ENCODE measurements around the gene TSPAN14.
"Not testable (repeated sequence)": the region's sequence is repeated elsewhere in the genome, so short reads cannot be mapped to it uniquely, and the experiment has no call there.

The TSPAN14 gene

DNA sequence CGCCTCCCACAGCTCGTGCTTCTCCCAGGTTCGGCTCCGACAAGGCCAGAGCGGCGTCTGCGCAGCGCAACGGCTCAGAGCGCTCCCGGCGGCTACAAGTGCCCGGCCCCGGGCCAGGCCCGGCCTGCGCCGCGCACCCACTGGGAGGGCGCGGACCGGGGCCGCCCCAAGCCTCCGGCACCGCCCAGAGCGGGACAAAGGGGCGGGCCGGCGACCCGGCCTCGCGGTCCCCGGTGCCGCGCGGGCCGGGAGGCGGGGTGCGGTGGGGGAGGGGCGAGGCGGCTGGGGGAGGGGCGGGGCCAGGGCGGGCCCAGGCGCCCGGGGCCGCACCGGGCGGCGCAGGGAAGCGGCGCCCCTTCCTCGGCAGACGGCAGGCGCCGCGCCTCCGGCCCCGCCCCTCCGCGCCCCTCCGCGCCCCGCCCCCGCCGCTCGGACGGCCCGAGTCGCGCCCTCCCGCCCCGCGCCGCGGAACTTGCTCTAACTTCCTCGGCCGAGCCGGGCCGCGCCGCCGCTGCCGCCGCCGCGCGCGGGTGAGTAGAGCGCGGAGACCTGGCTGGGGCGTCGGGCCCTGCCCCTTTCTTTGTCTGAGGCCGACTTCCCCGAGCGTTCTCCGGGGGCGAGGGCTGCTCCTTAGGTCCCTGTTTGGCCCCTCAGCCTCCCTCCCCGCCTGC, at the start of gene TSPAN14:
Gene TSPAN14 (plus strand): TSS at position 469 of the 671 bp plus-strand sequence. CDS start 34,924 bp downstream, outside the sequence.
- peak; percentile 46 for DNase-seq (ENCODE audit: low read depth)

GRCh38 chr10:80405035-80405434, 49.1 kb upstream of the TSPAN14 start:
- DNase-seq (ENCODE audit: low read depth): no peak

DNA sequence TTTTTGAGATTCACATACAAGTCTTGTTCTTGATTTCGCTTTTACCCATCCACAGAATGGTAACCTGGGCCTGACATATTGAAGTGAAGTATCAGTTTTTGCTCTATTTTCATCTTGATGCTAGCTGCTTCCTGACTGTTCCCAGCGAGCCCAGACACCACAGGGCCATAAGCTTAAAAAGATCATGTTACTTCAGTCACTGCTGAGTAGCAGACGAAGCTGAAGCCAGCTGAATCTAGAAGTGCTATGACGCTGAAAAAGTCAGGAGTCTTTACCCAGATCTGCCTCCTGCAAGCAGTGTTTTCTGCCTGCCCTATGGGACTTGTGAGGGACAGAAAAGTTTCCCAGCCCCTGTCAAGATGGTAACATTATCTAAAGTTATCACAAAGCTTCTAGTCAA, 48.5 kb upstream of the TSPAN14 start:
- no peak for DNase-seq (ENCODE audit: low read depth)

GRCh38 chr10:80406204-80406603, 47.9 kb upstream of the TSPAN14 start:
- no peak for DNase-seq (ENCODE audit: low read depth)

DNA sequence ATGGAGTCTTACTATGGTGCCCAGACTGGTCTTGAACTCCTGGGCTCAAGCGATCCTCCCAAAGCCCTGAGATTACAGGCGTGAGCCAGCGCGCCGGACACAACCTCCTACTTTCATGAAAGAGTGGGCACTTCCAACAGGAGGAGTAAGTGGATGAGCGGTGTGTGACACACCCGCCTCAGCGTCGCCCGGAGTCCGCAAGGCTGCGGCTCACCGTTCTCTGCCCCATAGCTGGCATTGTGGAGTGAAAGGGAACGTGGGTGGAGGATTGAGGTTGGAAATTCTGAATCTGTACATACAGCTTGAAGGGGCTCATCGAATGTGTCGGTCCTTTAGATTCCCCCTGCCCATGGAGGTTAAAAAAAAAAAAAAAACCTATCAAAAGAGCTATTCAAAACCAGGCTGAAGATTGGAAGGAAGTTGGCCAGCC, 46.3 kb upstream of the TSPAN14 start:
- no peak for DNase-seq (ENCODE audit: low read depth)

DNA sequence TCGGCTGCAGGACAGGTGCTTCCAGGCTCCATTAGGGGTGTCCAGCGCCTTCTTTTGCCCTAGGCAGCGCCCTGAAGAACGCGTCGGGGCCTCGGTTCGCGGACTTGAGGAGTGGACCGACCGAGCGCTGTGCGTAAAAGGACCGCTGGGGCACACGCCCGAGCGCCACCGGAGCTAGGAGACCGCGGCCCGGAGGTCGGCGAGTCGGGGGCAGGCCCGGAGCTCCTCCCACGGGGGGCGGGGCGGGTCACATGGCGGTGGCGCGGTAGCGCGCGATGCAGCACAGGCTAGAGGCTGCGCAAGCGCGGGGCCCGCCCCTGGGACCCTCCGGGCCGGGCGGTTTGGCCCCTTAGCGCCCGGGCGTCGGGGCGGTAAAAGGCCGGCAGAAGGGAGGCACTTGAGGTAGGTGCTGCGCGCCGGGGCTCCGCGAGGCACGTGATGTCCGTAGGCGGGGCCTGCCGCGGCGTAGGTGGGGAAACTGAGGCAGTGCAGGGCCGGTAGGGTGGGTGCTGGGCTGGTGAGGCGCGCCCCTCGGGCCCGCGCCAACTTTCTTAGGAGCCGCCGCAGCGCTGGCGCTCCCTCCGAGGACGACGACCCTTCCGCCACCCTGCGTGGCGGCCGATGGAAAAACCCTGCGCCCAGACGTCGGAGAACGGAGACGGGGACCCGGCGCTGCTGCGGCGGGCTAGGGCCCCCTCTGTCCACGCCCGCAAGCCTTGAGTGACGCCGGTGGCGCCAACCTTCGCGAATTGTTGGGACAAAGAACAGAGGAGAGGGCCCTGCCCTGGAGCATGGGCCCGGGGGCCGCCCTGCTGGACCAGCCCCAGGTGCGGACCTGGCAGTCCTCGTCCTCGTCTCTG, 45.6 kb upstream of the TSPAN14 start, which contains the start of gene PRXL2A:
Gene PRXL2A (plus strand): TSS at position 310 of the 860 bp plus-strand sequence. CDS start 11,917 bp downstream, outside the sequence.
- peak; percentile 61 for DNase-seq (ENCODE audit: low read depth)

DNA sequence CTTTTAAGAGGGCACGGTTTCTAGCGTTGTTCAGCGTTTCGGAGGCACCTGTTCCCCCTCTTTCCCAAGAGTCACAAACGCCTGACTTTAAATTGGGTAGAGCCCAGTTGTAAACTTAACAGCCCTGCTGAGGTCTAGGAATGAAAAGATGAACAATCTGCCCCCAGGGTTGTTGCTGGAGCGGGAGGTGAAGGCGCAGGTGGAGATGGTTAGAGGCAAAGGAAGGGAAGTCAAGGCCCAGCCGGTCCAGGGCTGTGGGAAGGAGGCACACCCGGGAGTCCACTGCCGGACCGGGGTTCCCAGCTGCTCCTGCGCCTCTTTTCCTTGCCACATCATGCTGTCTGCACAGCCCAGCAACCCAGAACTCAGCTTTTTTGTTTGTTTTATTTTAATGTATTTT, 45.0 kb upstream of the TSPAN14 start:
- no peak for DNase-seq (ENCODE audit: low read depth)

DNA sequence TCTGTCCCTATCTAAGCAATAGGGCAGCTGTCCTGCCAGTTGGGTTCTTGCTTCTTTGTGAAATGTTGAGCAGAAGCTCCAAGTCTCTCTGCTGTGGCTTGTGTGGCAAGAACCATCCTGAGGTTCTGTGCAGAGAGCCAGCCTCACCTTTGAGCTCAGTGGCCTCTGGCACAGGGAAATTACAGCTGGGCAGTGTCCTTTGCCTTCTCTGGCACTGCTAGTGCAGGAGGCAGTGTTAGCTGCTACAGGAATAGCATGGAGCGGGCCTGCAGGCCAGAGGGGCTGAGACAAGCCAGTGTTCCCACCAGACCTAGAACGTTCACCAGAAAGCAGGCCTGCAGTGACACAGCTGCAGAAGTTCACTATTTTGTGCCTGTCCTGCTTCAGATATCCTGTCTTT, 44.0 kb upstream of the TSPAN14 start:
- DNase-seq (ENCODE audit: low read depth): no peak

DNA sequence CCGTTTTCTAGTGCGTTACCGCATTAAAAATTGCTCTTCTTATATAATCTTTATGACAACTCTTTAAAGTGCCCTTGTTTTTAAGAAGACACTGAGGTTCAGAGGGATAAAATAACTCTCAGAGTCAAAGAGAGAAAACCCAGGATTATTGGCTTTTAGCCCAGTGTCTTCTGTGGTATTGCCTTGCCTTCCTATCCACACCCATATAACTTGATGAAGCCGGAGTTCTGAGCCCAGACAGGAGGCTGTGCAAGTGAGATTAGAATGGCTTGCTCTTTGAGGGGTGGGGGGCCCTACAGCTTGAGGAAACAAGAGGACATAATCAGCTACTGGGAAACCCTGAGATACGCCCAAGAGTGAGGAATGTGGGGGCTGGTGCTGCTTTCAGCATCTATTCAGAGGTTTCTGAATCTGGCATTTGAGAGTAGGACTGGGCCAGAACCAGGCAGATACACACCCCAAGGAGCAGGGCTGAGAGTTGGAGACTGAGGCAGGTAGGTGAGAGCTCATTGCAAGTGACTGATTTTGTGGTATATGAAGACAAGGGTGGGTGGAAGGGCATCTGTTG, 43.4 kb upstream of the TSPAN14 start:
- no peak for DNase-seq (ENCODE audit: low read depth)

- no peak for DNase-seq (ENCODE audit: low read depth)
These were observed 42.8 kb upstream of the TSPAN14 start for GRCh38 chr10:80411267-80411668.

- DNase-seq (ENCODE audit: low read depth): no peak
These were observed 42.4 kb upstream of the TSPAN14 start for GRCh38 chr10:80411681-80412220.

- no peak for DNase-seq (ENCODE audit: low read depth)
These were observed 41.6 kb upstream of the TSPAN14 start for GRCh38 chr10:80412486-80412885.

DNA sequence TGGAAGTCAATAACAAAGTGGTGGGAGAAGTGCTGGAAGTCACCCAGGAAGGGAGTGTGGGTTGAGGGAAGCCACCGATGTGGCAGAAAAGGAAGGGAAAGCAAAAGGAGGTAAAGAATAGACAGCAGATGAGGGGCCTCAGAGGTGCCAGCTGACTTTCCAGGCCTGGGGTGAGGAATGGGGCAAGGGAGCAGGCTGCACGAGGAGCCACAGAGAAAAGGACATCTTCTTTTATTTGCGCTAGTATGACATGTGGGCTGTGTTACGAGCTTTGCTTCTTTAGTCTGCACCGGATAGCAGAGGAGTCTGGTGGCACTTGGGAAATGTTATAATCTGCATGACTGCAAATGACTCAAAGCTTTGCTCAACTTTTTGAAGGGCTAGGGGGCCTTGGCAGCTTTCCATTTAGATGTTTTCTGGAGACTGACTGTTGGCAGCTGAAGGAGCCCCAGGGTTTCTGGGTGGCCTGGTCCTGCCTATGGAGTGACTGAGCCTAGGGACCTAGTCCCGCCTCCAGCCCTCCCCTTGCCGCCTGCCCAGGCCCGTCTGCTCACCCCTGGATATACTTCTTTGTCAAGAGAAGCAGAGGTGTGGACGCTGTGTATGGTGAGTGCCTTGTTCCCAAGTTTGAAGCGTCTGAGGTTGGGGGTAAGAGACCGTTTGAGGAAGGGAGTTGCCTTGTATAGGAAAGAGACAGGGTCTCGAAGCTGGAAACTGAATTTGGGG, 40.7 kb upstream of the TSPAN14 start:
- DNase-seq (ENCODE audit: low read depth): no peak

DNA sequence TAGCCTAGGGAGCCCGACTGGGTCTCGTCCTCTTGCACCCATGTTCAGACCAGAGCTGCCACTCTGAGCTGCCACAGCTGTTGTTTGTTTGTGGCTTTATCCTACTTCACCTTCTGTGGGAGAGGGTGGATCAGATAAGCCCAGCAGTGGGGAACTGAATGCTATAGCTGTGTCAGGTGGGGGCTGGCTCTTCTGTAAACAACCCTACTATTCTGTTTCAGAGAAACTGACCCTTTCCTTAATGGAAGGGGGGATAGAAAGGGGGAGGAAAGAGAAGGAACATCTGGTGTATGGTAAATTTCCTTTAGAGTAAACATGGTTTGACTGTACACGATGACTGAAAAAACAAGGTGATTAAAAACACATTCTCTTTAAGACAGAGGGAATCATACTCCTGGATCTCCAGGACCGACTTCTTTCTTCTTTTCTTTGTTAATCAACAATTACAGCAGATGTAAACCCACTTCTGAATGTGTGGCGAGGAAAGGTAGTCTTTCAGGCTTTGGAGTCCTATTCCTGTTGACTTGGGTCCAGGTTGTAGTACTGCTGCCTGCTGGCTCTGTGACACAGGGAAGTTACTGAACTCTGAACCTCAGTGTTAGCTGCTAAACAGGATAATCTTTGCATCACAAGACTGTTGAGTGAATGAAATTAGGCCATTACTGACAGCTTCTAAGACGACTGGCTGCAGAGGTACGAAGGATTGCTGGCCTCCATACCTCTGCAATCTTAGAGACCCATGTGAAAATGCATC, 39.8 kb upstream of the TSPAN14 start:
- no peak for DNase-seq (ENCODE audit: low read depth)

DNA sequence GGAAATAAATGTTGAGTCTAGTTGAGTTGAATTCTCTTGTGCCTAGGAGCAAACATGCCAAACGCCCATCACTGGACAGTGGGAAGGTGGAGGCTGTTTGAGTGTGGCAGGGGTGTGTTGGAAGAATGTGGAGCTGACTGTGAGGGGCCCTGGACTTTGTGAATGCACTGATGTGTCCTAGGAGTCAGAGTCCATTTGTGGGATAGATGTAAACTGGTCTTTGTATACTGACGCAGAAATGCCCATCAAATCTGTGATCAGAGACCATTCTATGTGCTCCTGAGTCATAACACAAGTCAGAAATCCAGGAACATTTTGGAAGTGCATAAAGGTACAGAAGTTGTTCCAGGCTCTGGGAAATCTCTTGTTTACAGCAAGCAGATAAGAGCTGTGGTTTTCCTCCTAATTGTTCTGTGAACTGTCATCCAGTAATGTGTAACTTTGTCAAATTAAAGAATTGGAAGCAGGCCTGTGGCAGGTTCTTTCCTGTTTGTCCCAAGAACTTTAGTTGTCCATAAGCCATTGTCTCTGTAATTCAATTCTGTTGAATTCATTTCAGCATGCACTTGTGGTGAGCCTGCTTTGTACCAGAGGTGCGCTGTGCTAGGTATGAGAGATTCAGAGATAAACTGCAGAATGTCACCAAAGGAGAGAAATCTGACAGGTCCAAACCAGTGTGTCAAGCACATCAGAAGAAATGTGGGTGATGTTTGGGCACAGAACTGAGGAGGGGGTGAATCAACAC, 38.2 kb upstream of the TSPAN14 start:
- no peak for DNase-seq (ENCODE audit: low read depth)

GRCh38 chr10:80416479-80417098, 37.5 kb upstream of the TSPAN14 start:
- no peak for DNase-seq (ENCODE audit: low read depth)

GRCh38 chr10:80417256-80417655, 36.9 kb upstream of the TSPAN14 start:
- DNase-seq (ENCODE audit: low read depth): not testable (repeated sequence)

DNA sequence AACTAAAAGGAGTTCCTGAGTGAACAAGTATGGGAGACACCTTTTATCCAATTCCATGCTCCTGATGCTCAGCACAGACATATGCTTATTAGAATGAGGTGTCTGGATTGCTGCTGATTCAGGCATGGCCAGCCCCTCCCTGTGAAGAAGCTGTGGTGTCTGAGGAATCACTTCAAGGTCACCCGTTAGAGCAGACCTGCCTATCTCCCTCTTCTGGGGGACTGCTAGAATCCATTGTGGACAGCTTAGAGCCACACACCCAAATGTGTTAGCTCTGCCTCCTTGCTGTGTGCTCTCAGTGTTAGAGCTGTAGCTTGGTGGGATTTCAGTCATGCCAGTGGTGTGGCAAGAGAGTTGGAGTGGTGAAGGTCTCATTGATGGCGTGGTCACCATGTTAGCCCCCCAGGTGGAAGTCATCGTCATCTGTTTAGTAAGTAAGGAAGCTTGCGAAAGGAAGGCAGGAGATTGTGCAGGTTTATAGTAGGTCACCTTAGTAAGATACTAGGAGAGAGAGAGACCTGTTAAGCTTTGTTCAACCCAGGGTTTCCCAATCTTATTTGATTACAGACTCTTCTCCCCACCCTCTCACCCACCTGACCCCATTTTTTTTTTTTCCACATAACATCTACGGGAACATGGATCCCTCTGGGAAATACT, 32.9 kb upstream of the TSPAN14 start:
- DNase-seq (ENCODE audit: low read depth): no peak
